ENCODE results near the gene ICAM1. TPM values are rescaled to one million over a fixed set of nuclear protein-coding genes. Genes with fewer than 3 reads are reported as not detected.

ICAM1 gene
- total RNA-seq, 1 donor, result 35.5 TPM

GRCh38 chr19:10321417-10321797 lies 50.5 kb downstream of the ICAM1 start:
- Histone ChIP-seq H3K9me3 (ENCODE audit: low read depth, low read length) (no peaks in the 10 kb centered on the region), H3K4me3 (ENCODE audit: insufficient read depth, low read length) (no peak overlapping the region), H3K36me3 (ENCODE audit: insufficient read depth, low read length) (peaks cover 67% of the 10 kb centered on the region), H3K79me2 (ENCODE audit: insufficient read depth, low read length) (no peaks in the 10 kb centered on the region), H3K27ac (ENCODE audit: low read depth, low read length) (no peak overlapping the region), H3K4me2 (ENCODE audit: insufficient read depth, low read length) (no peak overlapping the region), H2AFZ (ENCODE audit: low read length) (no peak overlapping the region), H3K4me1 (ENCODE audit: insufficient read depth, low read length) (no peaks in the 10 kb centered on the region), H3K27me3 (ENCODE audit: insufficient read depth, low read length) (no peaks in the 10 kb centered on the region), H4K20me1 (ENCODE audit: insufficient read depth, low read length) (peaks cover 2% of the 10 kb centered on the region)
- DNase-seq (ENCODE audit: insufficient read length, low spot score, missing footprints), result peak; percentile 46
- TF ChIP-seq, protein P1, sequence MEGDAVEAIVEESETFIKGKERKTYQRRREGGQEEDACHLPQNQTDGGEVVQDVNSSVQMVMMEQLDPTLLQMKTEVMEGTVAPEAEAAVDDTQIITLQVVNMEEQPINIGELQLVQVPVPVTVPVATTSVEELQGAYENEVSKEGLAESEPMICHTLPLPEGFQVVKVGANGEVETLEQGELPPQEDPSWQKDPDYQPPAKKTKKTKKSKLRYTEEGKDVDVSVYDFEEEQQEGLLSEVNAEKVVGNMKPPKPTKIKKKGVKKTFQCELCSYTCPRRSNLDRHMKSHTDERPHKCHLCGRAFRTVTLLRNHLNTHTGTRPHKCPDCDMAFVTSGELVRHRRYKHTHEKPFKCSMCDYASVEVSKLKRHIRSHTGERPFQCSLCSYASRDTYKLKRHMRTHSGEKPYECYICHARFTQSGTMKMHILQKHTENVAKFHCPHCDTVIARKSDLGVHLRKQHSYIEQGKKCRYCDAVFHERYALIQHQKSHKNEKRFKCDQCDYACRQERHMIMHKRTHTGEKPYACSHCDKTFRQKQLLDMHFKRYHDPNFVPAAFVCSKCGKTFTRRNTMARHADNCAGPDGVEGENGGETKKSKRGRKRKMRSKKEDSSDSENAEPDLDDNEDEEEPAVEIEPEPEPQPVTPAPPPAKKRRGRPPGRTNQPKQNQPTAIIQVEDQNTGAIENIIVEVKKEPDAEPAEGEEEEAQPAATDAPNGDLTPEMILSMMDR (IDR thresholded peaks at IDR 0.05; ENCODE audit: extremely low read depth, low read depth, low read length), result no peak

DNA sequence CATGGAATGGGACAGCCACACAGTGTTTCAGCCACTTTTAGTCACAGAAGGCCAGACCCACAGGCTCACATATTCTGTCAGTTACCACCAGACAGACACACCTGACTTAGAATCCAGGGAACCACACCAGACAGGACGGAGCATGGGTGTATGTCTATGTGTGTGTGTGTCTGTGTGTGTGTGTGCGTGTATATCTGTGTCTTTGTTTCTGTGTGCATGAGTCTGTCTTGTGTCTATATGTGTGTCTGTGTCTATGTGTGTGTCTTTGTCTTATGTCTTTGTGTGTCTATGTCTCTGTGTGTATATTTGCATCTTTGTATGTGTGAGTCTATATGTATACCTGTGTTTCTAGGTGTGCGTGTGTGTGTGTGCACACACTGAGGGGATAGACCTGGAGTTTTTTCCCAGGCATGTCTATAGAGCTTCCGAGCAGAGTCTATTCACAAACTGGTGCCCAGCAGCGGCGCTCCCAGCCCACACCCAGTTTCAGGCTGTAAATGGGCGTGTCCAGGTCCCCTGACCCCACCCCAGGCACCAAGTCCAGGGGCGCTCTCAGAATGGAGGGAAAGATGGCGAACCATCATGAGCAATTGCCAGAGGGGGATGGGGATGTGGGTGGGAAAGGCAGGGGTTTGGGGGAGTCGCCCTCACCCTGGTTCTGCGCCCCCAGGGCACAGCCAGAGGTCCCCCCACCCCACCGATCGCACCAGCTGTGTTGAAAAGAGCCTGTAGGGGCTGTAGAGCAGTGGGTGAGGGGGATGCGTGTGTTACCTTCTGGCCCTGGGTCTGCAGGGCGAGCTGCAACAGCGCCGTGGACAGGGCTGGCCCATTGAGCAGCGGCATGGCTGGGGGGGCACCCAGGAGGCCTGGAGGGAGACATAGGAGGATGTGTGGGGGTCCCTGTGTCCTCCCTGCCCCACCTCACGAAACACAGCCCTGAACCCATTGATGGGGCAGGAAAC lies 51.2 kb downstream of the ICAM1 start:
- peak; percentile 79 for DNase-seq (ENCODE audit: insufficient read length, low spot score, missing footprints)
- H3K79me2 ChIP-seq (ENCODE audit: insufficient read depth, low read length), result peaks cover 2% of the 10 kb centered on the region
- H3K27ac ChIP-seq (ENCODE audit: low read depth, low read length), result no peak overlapping the region
- H3K9me3 ChIP-seq (ENCODE audit: low read depth, low read length), result no peaks in the 10 kb centered on the region
- no peak overlapping the region for H2AFZ ChIP-seq (ENCODE audit: low read length)
- H3K4me1 ChIP-seq (ENCODE audit: insufficient read depth, low read length), result no peaks in the 10 kb centered on the region
- H3K4me2 ChIP-seq (ENCODE audit: insufficient read depth, low read length), result no peak overlapping the region
- H3K4me3 ChIP-seq (ENCODE audit: insufficient read depth, low read length), result no peak overlapping the region
- peaks cover 72% of the 10 kb centered on the region for H3K36me3 ChIP-seq (ENCODE audit: insufficient read depth, low read length)
- H3K27me3 ChIP-seq (ENCODE audit: insufficient read depth, low read length), result no peaks in the 10 kb centered on the region
- H4K20me1 ChIP-seq (ENCODE audit: insufficient read depth, low read length), result peaks cover 5% of the 10 kb centered on the region
- TF ChIP-seq, protein P1 (IDR thresholded peaks at IDR 0.05; ENCODE audit: extremely low read depth, low read depth, low read length), result no peak

- no peaks in the 10 kb centered on the region for H3K27me3 ChIP-seq (ENCODE audit: insufficient read depth, low read length)
- H4K20me1 ChIP-seq (ENCODE audit: insufficient read depth, low read length), result peaks cover 25% of the 10 kb centered on the region
- peaks cover 27% of the 10 kb centered on the region for H3K79me2 ChIP-seq (ENCODE audit: insufficient read depth, low read length)
- H3K4me2 ChIP-seq (ENCODE audit: insufficient read depth, low read length), result no peak overlapping the region
- no peak overlapping the region for H3K4me3 ChIP-seq (ENCODE audit: insufficient read depth, low read length)
- DNase-seq (ENCODE audit: insufficient read length, low spot score, missing footprints), result no peak
- no peaks in the 10 kb centered on the region for H3K9me3 ChIP-seq (ENCODE audit: low read depth, low read length)
- no peak overlapping the region for H3K27ac ChIP-seq (ENCODE audit: low read depth, low read length)
- TF ChIP-seq, protein P1 (IDR thresholded peaks at IDR 0.05; ENCODE audit: extremely low read depth, low read depth, low read length), result no peak
- peaks cover 82% of the 10 kb centered on the region for H3K36me3 ChIP-seq (ENCODE audit: insufficient read depth, low read length)
- no peak overlapping the region for H2AFZ ChIP-seq (ENCODE audit: low read length)
- H3K4me1 ChIP-seq (ENCODE audit: insufficient read depth, low read length), result no peaks in the 10 kb centered on the region
Observed at GRCh38 chr19:10325732-10326131, 54.8 kb downstream of the ICAM1 start.

DNA sequence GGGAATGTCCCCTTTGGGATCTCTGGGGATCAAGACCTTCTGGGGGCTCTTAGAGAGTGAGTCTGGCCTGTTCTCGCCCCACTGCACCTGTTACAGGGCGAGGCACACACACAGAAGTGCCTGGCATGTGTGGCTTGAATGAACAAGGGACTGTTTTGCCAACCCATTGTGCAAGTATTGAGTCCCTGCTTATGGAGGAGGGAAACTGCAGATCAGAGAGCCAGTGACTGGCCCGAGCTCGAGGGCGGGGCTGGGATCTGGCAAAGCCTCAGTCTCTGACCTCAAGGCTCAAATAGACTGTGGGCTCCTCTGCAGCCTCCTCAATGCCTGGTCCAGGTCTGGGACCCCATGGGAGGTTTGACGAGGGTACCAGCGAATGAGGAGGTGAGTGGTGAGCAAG lies 56.9 kb downstream of the ICAM1 start:
- H3K9me3 ChIP-seq (ENCODE audit: low read depth, low read length), result no peaks in the 10 kb centered on the region
- peaks cover 38% of the 10 kb centered on the region for H4K20me1 ChIP-seq (ENCODE audit: insufficient read depth, low read length)
- no peak overlapping the region for H2AFZ ChIP-seq (ENCODE audit: low read length)
- peaks cover 45% of the 10 kb centered on the region for H3K79me2 ChIP-seq (ENCODE audit: insufficient read depth, low read length)
- H3K27me3 ChIP-seq (ENCODE audit: insufficient read depth, low read length), result no peaks in the 10 kb centered on the region
- no peak overlapping the region for H3K4me3 ChIP-seq (ENCODE audit: insufficient read depth, low read length)
- H3K27ac ChIP-seq (ENCODE audit: low read depth, low read length), result no peak overlapping the region
- TF ChIP-seq, protein P1 (IDR thresholded peaks at IDR 0.05; ENCODE audit: extremely low read depth, low read depth, low read length), result no peak
- no peak overlapping the region for H3K4me2 ChIP-seq (ENCODE audit: insufficient read depth, low read length)
- DNase-seq (ENCODE audit: insufficient read length, low spot score, missing footprints), result peak; percentile 39
- H3K36me3 ChIP-seq (ENCODE audit: insufficient read depth, low read length), result peaks cover 63% of the 10 kb centered on the region
- H3K4me1 ChIP-seq (ENCODE audit: insufficient read depth, low read length), result peaks cover 12% of the 10 kb centered on the region
